Measurements from ENCODE around the gene MAML1. TPM values are rescaled to one million over a fixed set of nuclear protein-coding genes. Genes with fewer than 3 reads are reported as not detected.
"Not testable (repeated sequence)": the region's sequence is repeated elsewhere in the genome, so short reads cannot be mapped to it uniquely, and the experiment has no call there.

MAML1 gene
- total RNA-seq, 1 experiment from 2014 or later, result 15.4 TPM

- DNase-seq (ENCODE audit: low spot score), result no peak
Observed at GRCh38 chr5:179767496-179768100, 35.0 kb downstream of the MAML1 start.

GRCh38 chr5:179768326-179769085 lies 35.9 kb downstream of the MAML1 start:
- DNase-seq (ENCODE audit: low spot score), result no peak

GRCh38 chr5:179769271-179769670 lies 36.6 kb downstream of the MAML1 start:
- no peak for DNase-seq (ENCODE audit: low spot score)

- no peak for DNase-seq (ENCODE audit: low spot score)
Observed at GRCh38 chr5:179769796-179770195, 37.2 kb downstream of the MAML1 start.

- DNase-seq (ENCODE audit: low spot score), result no peak
Observed at GRCh38 chr5:179771311-179771895, 38.8 kb downstream of the MAML1 start.

GRCh38 chr5:179772351-179772750 lies 39.7 kb downstream of the MAML1 start:
- DNase-seq (ENCODE audit: low spot score), result no peak

- no peak for DNase-seq (ENCODE audit: low spot score)
Observed at GRCh38 chr5:179773686-179774040, 41.0 kb downstream of the MAML1 start.

GRCh38 chr5:179774442-179774841 lies 41.8 kb downstream of the MAML1 start:
- no peak for DNase-seq (ENCODE audit: low spot score)

GRCh38 chr5:179776411-179776938 lies 43.9 kb downstream of the MAML1 start:
- DNase-seq (ENCODE audit: low spot score), result no peak

GRCh38 chr5:179777456-179777855 lies 44.8 kb downstream of the MAML1 start:
- no peak for DNase-seq (ENCODE audit: low spot score)

GRCh38 chr5:179777909-179778308 lies 45.3 kb downstream of the MAML1 start:
- DNase-seq (ENCODE audit: low spot score), result no peak

- DNase-seq (ENCODE audit: low spot score), result no peak
Observed at GRCh38 chr5:179778591-179778990, 46.0 kb downstream of the MAML1 start.

- no peak for DNase-seq (ENCODE audit: low spot score)
Observed at GRCh38 chr5:179779826-179780225, 47.2 kb downstream of the MAML1 start.

- DNase-seq (ENCODE audit: low spot score), result no peak
Observed at GRCh38 chr5:179780362-179780761, 47.7 kb downstream of the MAML1 start.

GRCh38 chr5:179781846-179782245 lies 49.2 kb downstream of the MAML1 start:
- DNase-seq (ENCODE audit: low spot score), result no peak

GRCh38 chr5:179783128-179783527 lies 50.5 kb downstream of the MAML1 start:
- DNase-seq (ENCODE audit: low spot score), result no peak

GRCh38 chr5:179786861-179787260 lies 54.2 kb downstream of the MAML1 start:
- no peak for DNase-seq (ENCODE audit: low spot score)

GRCh38 chr5:179788193-179788854 lies 55.7 kb downstream of the MAML1 start:
- no peak for DNase-seq (ENCODE audit: low spot score)

- DNase-seq (ENCODE audit: low spot score), result not testable (repeated sequence)
Observed at GRCh38 chr5:179789278-179789677, 56.7 kb downstream of the MAML1 start.

GRCh38 chr5:179791881-179792611 lies 59.4 kb downstream of the MAML1 start:
- no peak for DNase-seq (ENCODE audit: low spot score)
